ENCODE results near the gene PMEL.

DNA sequence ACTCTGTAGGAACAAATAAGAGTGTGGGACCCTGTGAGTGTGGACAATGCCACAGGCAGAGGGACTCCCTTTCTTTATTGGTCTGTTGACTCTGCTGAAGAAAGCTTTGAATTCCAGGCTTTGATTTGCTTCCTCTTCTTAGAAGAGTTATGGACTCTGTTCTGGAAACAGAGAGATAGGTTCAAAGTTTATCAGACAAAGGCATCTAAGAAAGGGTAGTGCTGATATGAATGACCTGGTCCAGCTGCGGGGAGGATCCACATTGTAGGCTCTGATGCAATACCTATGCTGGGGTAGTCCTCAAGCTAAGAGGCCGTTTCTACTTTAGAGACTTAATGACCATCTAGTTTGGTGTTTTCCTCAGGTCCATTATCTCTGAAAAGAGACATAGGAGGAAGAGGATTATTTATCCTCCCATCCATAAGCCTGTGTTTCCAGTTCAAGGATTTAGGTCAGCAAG, 44.3 kb upstream of the PMEL start:
- TF ChIP-seq POLR2AphosphoS5 (IDR thresholded peaks at IDR 0.05; ENCODE audit: low read depth, low read length) (no peak), TAF1 (IDR thresholded peaks at IDR 0.05; ENCODE audit: borderline replicate concordance, insufficient read depth, low read length) (no peak)
- TF ChIP-seq, protein P1, sequence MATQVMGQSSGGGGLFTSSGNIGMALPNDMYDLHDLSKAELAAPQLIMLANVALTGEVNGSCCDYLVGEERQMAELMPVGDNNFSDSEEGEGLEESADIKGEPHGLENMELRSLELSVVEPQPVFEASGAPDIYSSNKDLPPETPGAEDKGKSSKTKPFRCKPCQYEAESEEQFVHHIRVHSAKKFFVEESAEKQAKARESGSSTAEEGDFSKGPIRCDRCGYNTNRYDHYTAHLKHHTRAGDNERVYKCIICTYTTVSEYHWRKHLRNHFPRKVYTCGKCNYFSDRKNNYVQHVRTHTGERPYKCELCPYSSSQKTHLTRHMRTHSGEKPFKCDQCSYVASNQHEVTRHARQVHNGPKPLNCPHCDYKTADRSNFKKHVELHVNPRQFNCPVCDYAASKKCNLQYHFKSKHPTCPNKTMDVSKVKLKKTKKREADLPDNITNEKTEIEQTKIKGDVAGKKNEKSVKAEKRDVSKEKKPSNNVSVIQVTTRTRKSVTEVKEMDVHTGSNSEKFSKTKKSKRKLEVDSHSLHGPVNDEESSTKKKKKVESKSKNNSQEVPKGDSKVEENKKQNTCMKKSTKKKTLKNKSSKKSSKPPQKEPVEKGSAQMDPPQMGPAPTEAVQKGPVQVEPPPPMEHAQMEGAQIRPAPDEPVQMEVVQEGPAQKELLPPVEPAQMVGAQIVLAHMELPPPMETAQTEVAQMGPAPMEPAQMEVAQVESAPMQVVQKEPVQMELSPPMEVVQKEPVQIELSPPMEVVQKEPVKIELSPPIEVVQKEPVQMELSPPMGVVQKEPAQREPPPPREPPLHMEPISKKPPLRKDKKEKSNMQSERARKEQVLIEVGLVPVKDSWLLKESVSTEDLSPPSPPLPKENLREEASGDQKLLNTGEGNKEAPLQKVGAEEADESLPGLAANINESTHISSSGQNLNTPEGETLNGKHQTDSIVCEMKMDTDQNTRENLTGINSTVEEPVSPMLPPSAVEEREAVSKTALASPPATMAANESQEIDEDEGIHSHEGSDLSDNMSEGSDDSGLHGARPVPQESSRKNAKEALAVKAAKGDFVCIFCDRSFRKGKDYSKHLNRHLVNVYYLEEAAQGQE (IDR thresholded peaks at IDR 0.05; ENCODE audit: insufficient read depth in 1 of 2, low read depth in 2 of 2, low read length in 2 of 2) = no peak
